ENCODE results near the gene TNN. TPM values are rescaled to one million over a fixed set of nuclear protein-coding genes. Genes with fewer than 3 reads are reported as not detected.

The TNN gene
- total RNA-seq, 4 donors from 2014 or later: 5.9 TPM; not detected in 3

- H3K4me3 ChIP-seq: no peak overlapping the region
- TF ChIP-seq CTCF (IDR thresholded peaks at IDR 0.05) (no peak), POLR2A (IDR thresholded peaks at IDR 0.05) (no peak)
- no peaks in the 10 kb centered on the region for H3K36me3 ChIP-seq
- no peaks in the 10 kb centered on the region for H3K9me3 ChIP-seq
- H3K4me1 ChIP-seq: no peaks in the 10 kb centered on the region
- intact Hi-C loops (cut with DNase I; ENCODE audit: low total_unique reads): no loop called here
- DNase-seq: no peak
- no peak overlapping the region for H3K27ac ChIP-seq
- no peaks in the 10 kb centered on the region for H3K27me3 ChIP-seq
These were observed 8.2 kb downstream of the TNN start for GRCh38 chr1:175075572-175076568.

GRCh38 chr1:175077356-175078030, 9.9 kb downstream of the TNN start:
- intact Hi-C loops (cut with DNase I; ENCODE audit: low total_unique reads): no loop called here
- H3K27me3 ChIP-seq: no peaks in the 10 kb centered on the region
- TF ChIP-seq CTCF (IDR thresholded peaks at IDR 0.05): no peak
- no peak for TF ChIP-seq POLR2A (IDR thresholded peaks at IDR 0.05)
- no peaks in the 10 kb centered on the region for H3K36me3 ChIP-seq
- H3K27ac ChIP-seq: no peak overlapping the region
- H3K4me1 ChIP-seq: no peaks in the 10 kb centered on the region
- H3K4me3 ChIP-seq: no peak overlapping the region
- DNase-seq: no peak
- no peaks in the 10 kb centered on the region for H3K9me3 ChIP-seq

DNA sequence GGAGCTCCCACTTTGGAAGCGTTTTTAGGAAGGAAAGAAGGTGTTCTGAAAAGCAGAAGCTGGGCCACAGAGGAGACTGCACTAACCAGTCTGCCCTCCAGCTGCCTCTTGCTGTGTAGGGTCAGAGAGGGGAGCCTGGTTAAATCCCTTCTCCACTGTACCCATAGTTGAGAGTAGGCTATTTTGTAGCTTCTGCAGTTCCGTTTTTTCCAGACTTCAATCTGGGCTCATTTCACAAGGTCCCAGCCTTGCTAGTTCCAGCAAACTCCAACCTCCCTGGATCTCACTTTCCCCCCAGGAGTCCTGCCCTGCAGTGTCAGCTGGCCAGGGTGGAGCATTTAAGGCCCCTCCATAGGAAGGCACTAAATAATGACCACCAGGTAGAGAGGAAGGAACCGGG, 11.0 kb downstream of the TNN start:
- no peaks in the 10 kb centered on the region for H3K4me1 ChIP-seq
- H3K36me3 ChIP-seq: no peaks in the 10 kb centered on the region
- no peaks in the 10 kb centered on the region for H3K9me3 ChIP-seq
- no peak for DNase-seq
- no peak overlapping the region for H3K4me3 ChIP-seq
- H3K27me3 ChIP-seq: no peaks in the 10 kb centered on the region
- intact Hi-C loops (cut with DNase I; ENCODE audit: low total_unique reads): no loop called here
- TF ChIP-seq POLR2A (IDR thresholded peaks at IDR 0.05) (no peak), CTCF (IDR thresholded peaks at IDR 0.05) (no peak)
- no peak overlapping the region for H3K27ac ChIP-seq

DNA sequence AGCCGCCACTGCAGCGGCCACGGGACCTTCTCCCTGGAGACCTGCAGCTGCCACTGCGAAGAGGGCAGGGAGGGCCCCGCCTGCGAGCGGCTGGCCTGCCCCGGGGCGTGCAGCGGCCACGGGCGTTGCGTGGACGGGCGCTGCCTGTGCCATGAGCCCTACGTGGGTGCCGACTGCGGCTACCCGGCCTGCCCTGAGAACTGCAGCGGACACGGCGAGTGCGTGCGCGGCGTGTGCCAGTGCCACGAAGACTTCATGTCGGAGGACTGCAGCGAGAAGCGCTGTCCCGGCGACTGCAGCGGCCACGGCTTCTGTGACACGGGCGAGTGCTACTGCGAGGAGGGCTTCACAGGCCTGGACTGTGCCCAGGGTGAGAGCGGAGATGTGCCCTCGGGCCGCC, 11.7 kb downstream of the TNN start:
- Histone ChIP-seq H3K27ac (no peak overlapping the region), H3K4me3 (no peak overlapping the region), H3K9me3 (no peaks in the 10 kb centered on the region), H3K36me3 (no peaks in the 10 kb centered on the region), H3K27me3 (no peaks in the 10 kb centered on the region), H3K4me1 (no peaks in the 10 kb centered on the region)
- DNase-seq: no peak
- intact Hi-C loops (cut with DNase I; ENCODE audit: low total_unique reads): no loop called here
- TF ChIP-seq POLR2A (IDR thresholded peaks at IDR 0.05) (no peak), CTCF (IDR thresholded peaks at IDR 0.05) (no peak)

GRCh38 chr1:175080030-175080429, 12.4 kb downstream of the TNN start:
- Histone ChIP-seq H3K4me3 (no peak overlapping the region), H3K27ac (no peak overlapping the region), H3K36me3 (no peaks in the 10 kb centered on the region), H3K4me1 (no peaks in the 10 kb centered on the region), H3K27me3 (no peaks in the 10 kb centered on the region), H3K9me3 (no peaks in the 10 kb centered on the region)
- DNase-seq: no peak
- intact Hi-C loops (cut with DNase I; ENCODE audit: low total_unique reads): no loop called here
- TF ChIP-seq POLR2A (IDR thresholded peaks at IDR 0.05) (no peak), CTCF (IDR thresholded peaks at IDR 0.05) (no peak)
